MCF 10A (cell line): Measurements from ENCODE around the gene SEMA3C. TPM values are rescaled to one million over a fixed set of nuclear protein-coding genes. Genes with fewer than 3 reads are reported as not detected.

Source experiments
- BruUV-seq: library from RNA; stranded (reverse); fragments of 400-500 nt; replicated peaks from 2 replicates; lab custom pipeline; 2021; lab: Mats Ljungman, UMichigan
- CTCF ChIA-PET: fragments of 300-600 bp; sonication (Branson Sonifier 250); formaldehyde crosslinking; extraction: SDS; loops from one replicate; lab custom pipeline; 2021; ENCODE audit warnings: antibody characterized with exemption, inconsistent platforms; lab: Yijun Ruan, JAX
- POLR2A ChIA-PET: fragments of 300-600, 350-650 bp; sonication (Branson Sonifier 250); formaldehyde crosslinking; extraction: SDS; loops from one replicate; lab custom pipeline; 2020; ENCODE audit warnings: antibody characterized with exemption, inconsistent platforms; lab: Yijun Ruan, JAX
- DNase-seq: peaks from one replicate; pipeline ENCODE4 v3.0.0-alpha.2; 2018; ENCODE audit not compliant: unreplicated experiment
- H3K27ac Mint-ChIP-seq: one replicate; pipeline ENCODE4 v1.8.0; 2022; ENCODE audit warnings: mild to moderate bottlenecking, low read depth, mixed read lengths; ENCODE audit not compliant: unreplicated experiment
- H3K27me3 Mint-ChIP-seq: one replicate; pipeline ENCODE4 v1.8.0; 2022; ENCODE audit warnings: mixed read lengths; ENCODE audit not compliant: insufficient read depth, unreplicated experiment
- H3K36me3 Mint-ChIP-seq: one replicate; pipeline ENCODE4 v1.8.0; 2022; ENCODE audit warnings: mild to moderate bottlenecking, moderate library complexity, mixed read lengths; ENCODE audit not compliant: insufficient read depth, unreplicated experiment
- H3K4me1 Mint-ChIP-seq: one replicate; pipeline ENCODE4 v1.8.0; 2022; ENCODE audit warnings: mixed read lengths; ENCODE audit not compliant: insufficient read depth, unreplicated experiment
- H3K4me3 Mint-ChIP-seq: one replicate; pipeline ENCODE4 v1.8.0; 2022; ENCODE audit warnings: mild to moderate bottlenecking, moderate library complexity, mixed read lengths; ENCODE audit not compliant: unreplicated experiment
- H3K9me3 Mint-ChIP-seq: one replicate; pipeline ENCODE4 v1.8.0; 2022; ENCODE audit warnings: mixed read lengths; ENCODE audit not compliant: unreplicated experiment
- CTCF ChIP-seq: fragments of 200-600 bp; IDR thresholded peaks from one replicate; pipeline ENCODE4 v1.8.0; 2022; ENCODE audit warnings: antibody characterized with exemption, mild to moderate bottlenecking; ENCODE audit not compliant: unreplicated experiment
- intact Hi-C: fragments of 100-400 bp; cut with micrococcal nuclease; formaldehyde crosslinking; loops from 2 replicates; pipeline ENCODE4 v1.14.1; 2022
- total RNA-seq: library from RNA; stranded (reverse); gene quantifications from 2 replicates; pipeline ENCODE4 v1.2.3, GENCODE V29; 2022

SEMA3C gene
- total RNA-seq, 1 experiment from 2014 or later: 140 TPM

GRCh38 chr7:80821771-80822319 is 97.0 kb downstream of the SEMA3C start:
- BruUV-seq: no TSS peak
- Mint-ChIP-seq H3K27me3 (no peaks in the 10 kb centered on the region), H3K9me3 (no peaks in the 10 kb centered on the region), H3K36me3 (peaks cover 20% of the 10 kb centered on the region), H3K4me3 (no peak overlapping the region), H3K27ac (no peak overlapping the region), H3K4me1 (peaks cover 24% of the 10 kb centered on the region)
- DNase-seq: no peak
- no peak for TF ChIP-seq CTCF
- POLR2A ChIA-PET: interaction anchor here (1.0 to 2.6 kb wide), 5 partner anchors 15 to 97 kb away, joined by 4 to 7 read pairs (median 6); partner anchors contain the start of gene SEMA3C
- CTCF ChIA-PET: interaction anchor here (0.6 to 0.7 kb wide), 3 partner anchors 34 to 648 kb away, joined by 3 read pairs; no protein-coding TSS in a partner anchor
- intact Hi-C loops: no loop called here

GRCh38 chr7:80819503-80819902 is 99.3 kb downstream of the SEMA3C start:
- no peak for TF ChIP-seq CTCF
- intact Hi-C loops: no loop called here
- peaks cover 36% of the 10 kb centered on the region for H3K36me3 Mint-ChIP-seq
- no peak overlapping the region for H3K4me3 Mint-ChIP-seq
- peaks cover 6% of the 10 kb centered on the region for H3K9me3 Mint-ChIP-seq
- H3K27ac Mint-ChIP-seq: peak overlapping the region; percentile 43
- no peak for DNase-seq
- peaks cover 27% of the 10 kb centered on the region for H3K4me1 Mint-ChIP-seq
- ChIA-PET CTCF (interaction anchor here (0.5 kb wide), 1 partner anchor 24 kb away, joined by 3 read pairs; no protein-coding TSS in a partner anchor), POLR2A (interaction anchor here (0.6 kb wide), 1 partner anchor 30 kb away, joined by 3 read pairs; no protein-coding TSS in a partner anchor)
- BruUV-seq: no TSS peak
- no peaks in the 10 kb centered on the region for H3K27me3 Mint-ChIP-seq

GRCh38 chr7:80818181-80818580 is 100.7 kb downstream of the SEMA3C start:
- CTCF ChIA-PET: interaction anchor here (1.7 kb wide), 1 partner anchor 12 kb away, joined by 3 read pairs; no protein-coding TSS in a partner anchor
- no peak overlapping the region for H3K4me3 Mint-ChIP-seq
- no peaks in the 10 kb centered on the region for H3K27me3 Mint-ChIP-seq
- H3K36me3 Mint-ChIP-seq: peaks cover 45% of the 10 kb centered on the region
- TF ChIP-seq CTCF: no peak
- no peak for DNase-seq
- H3K9me3 Mint-ChIP-seq: peaks cover 9% of the 10 kb centered on the region
- POLR2A ChIA-PET: interaction anchor here (0.5 to 2.0 kb wide), 3 partner anchors 33 to 209 kb away, joined by 3 to 6 read pairs (median 4); no protein-coding TSS in a partner anchor
- peaks cover 31% of the 10 kb centered on the region for H3K4me1 Mint-ChIP-seq
- no TSS peak for BruUV-seq
- intact Hi-C loops: no loop called here
- H3K27ac Mint-ChIP-seq: no peak overlapping the region

GRCh38 chr7:80816806-80817205 is 102.0 kb downstream of the SEMA3C start:
- CTCF ChIA-PET: interaction anchor here (1.5 kb wide), 1 partner anchor 640 kb away, joined by 4 read pairs; no protein-coding TSS in a partner anchor
- intact Hi-C loops: no loop called here
- no peak for DNase-seq
- Mint-ChIP-seq H3K27ac (no peak overlapping the region), H3K4me1 (peaks cover 26% of the 10 kb centered on the region), H3K27me3 (no peaks in the 10 kb centered on the region), H3K36me3 (peaks cover 55% of the 10 kb centered on the region), H3K4me3 (no peak overlapping the region), H3K9me3 (peaks cover 9% of the 10 kb centered on the region)
- POLR2A ChIA-PET: interaction anchor here (0.6 to 2.0 kb wide), 4 partner anchors 10 to 637 kb away, joined by 4 to 6 read pairs (median 4); partner anchors contain the start of gene SEMA3C
- no peak for TF ChIP-seq CTCF
- no TSS peak for BruUV-seq
